HEK293 (cell line): Measurements from ENCODE around the gene SFXN4.

Source experiments
- CTCF ChIA-PET: fragments of 350-600 bp; formaldehyde crosslinking; extraction: SDS; loops from one replicate; lab custom pipeline; 2021; ENCODE audit warnings: antibody characterized with exemption; lab: Yijun Ruan, JAX
- POLR2A ChIA-PET: fragments of 300-600 bp; formaldehyde crosslinking; extraction: SDS; loops from one replicate; lab custom pipeline; 2020; ENCODE audit warnings: antibody characterized with exemption, inconsistent platforms; lab: Yijun Ruan, JAX
- H3K27ac ChIP-seq: fragments of 200-500 bp; sonication (Bioruptor generic); 2 replicates; pipeline ENCODE4 v1.5.1; 2014; ENCODE audit warnings: low read depth, low read length, control low read depth, inconsistent platforms; ENCODE audit errors: extremely low read depth
- H3K36me3 ChIP-seq, 2 experiments: fragments of 200-500 bp in 1 of 2; sonication (Bioruptor generic) in 1 of 2; 1 replicate in 1 of 2; 2 replicates in 1 of 2; pipeline ENCODE4 v1.5.1; 2014 to 2017; ENCODE audit warnings: inconsistent platforms in 2 of 2, low read length in 2 of 2; ENCODE audit not compliant: control insufficient read depth in 2 of 2, insufficient read depth in 1 of 2
- H3K4me1 ChIP-seq: fragments of 200-500 bp; sonication (Bioruptor generic); 2 replicates; pipeline ENCODE4 v1.5.1; 2014; ENCODE audit warnings: mild to moderate bottlenecking, low read length, inconsistent platforms; ENCODE audit not compliant: control insufficient read depth, insufficient read depth
- H3K4me3 ChIP-seq: 2 replicates; pipeline ENCODE4 v1.5.1; 2011; ENCODE audit warnings: low read depth, mild to moderate bottlenecking, control low read depth, low read length, moderate library complexity
- H3K9me3 ChIP-seq: fragments of 200-500 bp; sonication (Bioruptor generic); 2 replicates; pipeline ENCODE4 v1.5.1; 2014; ENCODE audit warnings: low read depth, low read length, inconsistent platforms; ENCODE audit not compliant: control insufficient read depth, insufficient read depth
- EGR2 ChIP-seq: fragments of 450-650 bp; formaldehyde crosslinking; IDR thresholded peaks from 2 replicates; pipeline ENCODE4 v1.5.1; 2016; ENCODE audit warnings: low read depth, missing biosample characterization, missing genetic modification characterization
- HIC1 ChIP-seq: fragments of 450-650 bp; formaldehyde crosslinking; IDR thresholded peaks from 2 replicates; pipeline ENCODE4 v1.5.1; 2016; ENCODE audit warnings: missing biosample characterization, missing genetic modification characterization
- KLF16 ChIP-seq: fragments of 450-650 bp; formaldehyde crosslinking; IDR thresholded peaks from 2 replicates; pipeline ENCODE4 v1.5.1; 2017; ENCODE audit warnings: missing biosample characterization, missing genetic modification characterization
- KLF8 ChIP-seq: fragments of 450-650 bp; formaldehyde crosslinking; IDR thresholded peaks from 2 replicates; pipeline ENCODE4 v1.5.1; 2016; ENCODE audit warnings: missing biosample characterization, missing genetic modification characterization
- PATZ1 ChIP-seq: fragments of 450-650 bp; formaldehyde crosslinking; IDR thresholded peaks from 2 replicates; pipeline ENCODE4 v1.5.1; 2016; ENCODE audit warnings: missing biosample characterization, missing genetic modification characterization
- PRDM1 ChIP-seq: fragments of 450-650 bp; formaldehyde crosslinking; IDR thresholded peaks from 2 replicates; pipeline ENCODE4; 2016; ENCODE audit warnings: missing biosample characterization, missing genetic modification characterization
- SALL2 ChIP-seq: fragments of 450-650 bp; formaldehyde crosslinking; IDR thresholded peaks from 2 replicates; pipeline ENCODE4 v1.5.0; 2017; ENCODE audit warnings: missing biosample characterization, mild to moderate bottlenecking, missing genetic modification characterization, borderline replicate concordance
- TRIM28 ChIP-seq: IDR thresholded peaks from 2 replicates; pipeline ENCODE4 v1.6.1; 2011; ENCODE audit warnings: low read length, control low read depth, borderline replicate concordance
- ZBTB17 ChIP-seq: fragments of 450-650 bp; formaldehyde crosslinking; IDR thresholded peaks from 2 replicates; pipeline ENCODE4 v1.5.1; 2016; ENCODE audit warnings: missing biosample characterization, missing genetic modification characterization
- ZBTB26 ChIP-seq: fragments of 450-650 bp; formaldehyde crosslinking; optimal IDR thresholded peaks from 2 replicates; pipeline ENCODE3; 2016; ENCODE audit warnings: missing biosample characterization, mild to moderate bottlenecking, missing genetic modification characterization
- ZFP69B ChIP-seq: fragments of 450-650 bp; formaldehyde crosslinking; IDR thresholded peaks from 2 replicates; pipeline ENCODE4 v1.5.1; 2016; ENCODE audit warnings: missing biosample characterization, missing genetic modification characterization
- ZIC2 ChIP-seq: fragments of 450-650 bp; formaldehyde crosslinking; IDR thresholded peaks from 2 replicates; pipeline ENCODE4 v1.5.1; 2016; ENCODE audit warnings: missing biosample characterization, missing genetic modification characterization
- ZNF155 ChIP-seq: fragments of 450-650 bp; formaldehyde crosslinking; IDR thresholded peaks from 2 replicates; pipeline ENCODE4 v1.5.1; 2016; ENCODE audit warnings: missing biosample characterization, missing genetic modification characterization
- ZNF157 ChIP-seq: fragments of 450-650 bp; formaldehyde crosslinking; IDR thresholded peaks from 2 replicates; pipeline ENCODE4 v1.5.1; 2016; ENCODE audit warnings: missing biosample characterization, missing genetic modification characterization
- ZNF211 ChIP-seq: fragments of 450-650 bp; formaldehyde crosslinking; IDR thresholded peaks from 2 replicates; pipeline ENCODE4 v1.5.1; 2016; ENCODE audit warnings: low read depth, missing biosample characterization, missing genetic modification characterization
- ZNF214 ChIP-seq: fragments of 450-650 bp; formaldehyde crosslinking; IDR thresholded peaks from 2 replicates; pipeline ENCODE4 v1.5.1; 2017; ENCODE audit warnings: missing biosample characterization, mild to moderate bottlenecking, missing genetic modification characterization, borderline replicate concordance
- ZNF341 ChIP-seq: fragments of 450-650 bp; formaldehyde crosslinking; IDR thresholded peaks from 2 replicates; pipeline ENCODE4; 2016; ENCODE audit warnings: low read depth, missing biosample characterization, missing genetic modification characterization
- ZNF362 ChIP-seq: fragments of 450-650 bp; formaldehyde crosslinking; IDR thresholded peaks from 2 replicates; pipeline ENCODE4 v1.5.1; 2016; ENCODE audit warnings: missing biosample characterization, missing genetic modification characterization
- ZNF391 ChIP-seq: fragments of 450-650 bp; formaldehyde crosslinking; IDR thresholded peaks from 2 replicates; pipeline ENCODE4 v1.5.1; 2016; ENCODE audit warnings: low read depth, missing biosample characterization, missing genetic modification characterization, borderline replicate concordance
- ZNF510 ChIP-seq: fragments of 450-650 bp; formaldehyde crosslinking; IDR thresholded peaks from 2 replicates; pipeline ENCODE4 v1.5.1; 2018; ENCODE audit warnings: mild to moderate bottlenecking, missing genetic modification characterization, missing biosample characterization; ENCODE audit not compliant: insufficient replicate concordance
- ZNF596 ChIP-seq: fragments of 450-650 bp; IDR thresholded peaks from 2 replicates; pipeline ENCODE4 v1.5.0; 2018; ENCODE audit warnings: missing biosample characterization, mild to moderate bottlenecking, missing genetic modification characterization, moderate library complexity
- ZNF600 ChIP-seq: fragments of 450-650 bp; formaldehyde crosslinking; IDR thresholded peaks from 2 replicates; pipeline ENCODE4 v1.5.1; 2016; ENCODE audit warnings: missing biosample characterization, missing genetic modification characterization
- ZNF654 ChIP-seq: fragments of 450-650 bp; formaldehyde crosslinking; IDR thresholded peaks from 2 replicates; pipeline ENCODE4 v1.5.1; 2016; ENCODE audit warnings: low read depth, missing biosample characterization, missing genetic modification characterization
- ZNF660 ChIP-seq: fragments of 450-650 bp; IDR thresholded peaks from 2 replicates; pipeline ENCODE4 v1.5.1; 2018; ENCODE audit warnings: missing biosample characterization, mild to moderate bottlenecking, missing genetic modification characterization
- ZNF664 ChIP-seq: fragments of 450-650 bp; formaldehyde crosslinking; IDR thresholded peaks from 2 replicates; pipeline ENCODE4 v1.5.1; 2016; ENCODE audit warnings: missing biosample characterization, missing genetic modification characterization
- ZSCAN16 ChIP-seq: fragments of 450-650 bp; formaldehyde crosslinking; IDR thresholded peaks from 2 replicates; pipeline ENCODE4 v1.5.1; 2016; ENCODE audit warnings: missing biosample characterization, missing genetic modification characterization

Gene SFXN4

GRCh38 chr10:119209736-119210355 is 44.3 kb upstream of the SFXN4 start:
- ChIA-PET CTCF (interaction anchor here (0.5 to 3.0 kb wide), 29 partner anchors 8 to 518 kb away, joined by 3 to 17 read pairs (median 4); no protein-coding TSS in a partner anchor), POLR2A (interaction anchor here (0.6 to 1.3 kb wide), 5 partner anchors 9 to 333 kb away, joined by 3 to 4 read pairs (median 3); partner anchors contain the start of gene RGS10)
- H3K36me3 ChIP-seq = no peaks in the 10 kb centered on the region
- peaks cover 38% of the 10 kb centered on the region for H3K4me1 ChIP-seq
- no peak overlapping the region; the same call in 1 of the 2 replicates for H3K27ac ChIP-seq
- H3K9me3 ChIP-seq = no peaks in the 10 kb centered on the region
- TF ChIP-seq ZNF510 = no peak
- no peak for TF ChIP-seq ZNF341 (tag by site-specific recombination)
- TF ChIP-seq ZSCAN16 (tag by site-specific recombination) = no peak
- no peak for TF ChIP-seq ZNF155
- TF ChIP-seq ZFP69B (tag by site-specific recombination) = 0 out of 2 replicates have a peak, but pooled peaks have one; percentile 8
- no peak for TF ChIP-seq ZIC2 (tag by site-specific recombination)
- 0 out of 2 replicates have a peak, but pooled peaks have one; percentile 42 for TF ChIP-seq ZNF362
- TF ChIP-seq ZBTB26 (tag by site-specific recombination) = no peak
- TF ChIP-seq ZNF211 (tag by site-specific recombination) = no peak
- TF ChIP-seq PRDM1 (tag by site-specific recombination) = peak; percentile 77
- H3K4me3 ChIP-seq = no peak overlapping the region

GRCh38 chr10:119209035-119209735 is 43.7 kb upstream of the SFXN4 start:
- Histone ChIP-seq H3K36me3 (no peaks in the 10 kb centered on the region), H3K9me3 (no peaks in the 10 kb centered on the region), H3K27ac (no peak overlapping the region; the same call in 1 of the 2 replicates), H3K4me3 (peak overlapping the region; percentile 6; the same call in 1 of the 2 replicates), H3K4me1 (peaks cover 38% of the 10 kb centered on the region)
- ChIA-PET POLR2A (interaction anchor here (0.6 to 1.3 kb wide), 3 partner anchors 98 to 334 kb away, joined by 3 to 4 read pairs (median 3); partner anchors contain the start of gene RGS10), CTCF (interaction anchor here (0.6 to 3.0 kb wide), 21 partner anchors 9 to 248 kb away, joined by 3 to 17 read pairs (median 4); no protein-coding TSS in a partner anchor)
- TF ChIP-seq ZNF600 (tag by site-specific recombination) (no peak), ZNF660 (tag by site-specific recombination) (peak; percentile 43; the same call in 1 of the 2 replicates), ZFP69B (tag by site-specific recombination) (0 out of 2 replicates have a peak, but pooled peaks have one; percentile 10), ZNF214 (tag by site-specific recombination) (no peak), HIC1 (tag by site-specific recombination) (no peak), ZNF391 (tag by site-specific recombination) (no peak), KLF16 (tag by site-specific recombination) (0 out of 2 replicates have a peak, but pooled peaks have one; percentile 59), KLF8 (tag by site-specific recombination) (peak; percentile 47), ZNF157 (tag by site-specific recombination) (no peak), EGR2 (tag by site-specific recombination) (peak; percentile 74), ZNF654 (peak; percentile 32; the same call in 1 of the 2 replicates), ZBTB17 (tag by site-specific recombination) (peak; percentile 57), ZNF664 (tag by site-specific recombination) (no peak), TRIM28 (no peak), ZNF596 (tag by site-specific recombination) (no peak), PATZ1 (peak; percentile 84), SALL2 (no peak)
